Measurements from ENCODE around the gene KLF11.

Gene KLF11

GRCh38 chr2:10058251-10059015 is 15.1 kb downstream of the KLF11 start:
- Histone ChIP-seq H3K4me3 (ENCODE audit: low read depth, low read length) (no peak overlapping the region), H3K4me1 (peaks cover 14% of the 10 kb centered on the region), H3K36me3 (ENCODE audit: control insufficient read depth, insufficient read depth, low read length) (no peaks in the 10 kb centered on the region), H3K9me3 (ENCODE audit: control insufficient read depth, low read length) (no peaks in the 10 kb centered on the region), H3K9ac (no peak overlapping the region), H3K27ac (no peak overlapping the region), H3K27me3 (ENCODE audit: control insufficient read depth, insufficient read depth, low read length) (no peaks in the 10 kb centered on the region), H2AFZ (no peak overlapping the region), H3K4me2 (ENCODE audit: low read length) (no peak overlapping the region), H3K79me2 (no peaks in the 10 kb centered on the region)
- TF ChIP-seq CTCF (IDR thresholded peaks at IDR 0.05), result no peak

GRCh38 chr2:10059016-10059351 is 15.6 kb downstream of the KLF11 start:
- Histone ChIP-seq H3K9me3 (ENCODE audit: control insufficient read depth, low read length) (no peaks in the 10 kb centered on the region), H3K9ac (no peak overlapping the region), H3K79me2 (no peaks in the 10 kb centered on the region), H3K27ac (no peak overlapping the region), H3K4me2 (ENCODE audit: low read length) (no peak overlapping the region), H3K4me3 (ENCODE audit: low read depth, low read length) (no peak overlapping the region), H3K36me3 (ENCODE audit: control insufficient read depth, insufficient read depth, low read length) (no peaks in the 10 kb centered on the region), H3K4me1 (peaks cover 10% of the 10 kb centered on the region), H2AFZ (no peak overlapping the region), H3K27me3 (ENCODE audit: control insufficient read depth, insufficient read depth, low read length) (no peaks in the 10 kb centered on the region)
- no peak for TF ChIP-seq CTCF (IDR thresholded peaks at IDR 0.05)

- H3K79me2 ChIP-seq, result no peaks in the 10 kb centered on the region
- TF ChIP-seq CTCF (IDR thresholded peaks at IDR 0.05), result no peak
- H3K4me3 ChIP-seq (ENCODE audit: low read depth, low read length), result no peak overlapping the region
- no peak overlapping the region for H3K4me2 ChIP-seq (ENCODE audit: low read length)
- no peak overlapping the region for H3K9ac ChIP-seq
- H3K9me3 ChIP-seq (ENCODE audit: control insufficient read depth, low read length), result no peaks in the 10 kb centered on the region
- no peaks in the 10 kb centered on the region for H3K27me3 ChIP-seq (ENCODE audit: control insufficient read depth, insufficient read depth, low read length)
- H3K27ac ChIP-seq, result no peak overlapping the region
- H3K36me3 ChIP-seq (ENCODE audit: control insufficient read depth, insufficient read depth, low read length), result no peaks in the 10 kb centered on the region
- H2AFZ ChIP-seq, result no peak overlapping the region
- H3K4me1 ChIP-seq, result peaks cover 10% of the 10 kb centered on the region
Measured at GRCh38 chr2:10059552-10060335, 16.4 kb downstream of the KLF11 start.

- no peak for TF ChIP-seq CTCF (IDR thresholded peaks at IDR 0.05)
- Histone ChIP-seq H3K36me3 (ENCODE audit: control insufficient read depth, insufficient read depth, low read length) (no peaks in the 10 kb centered on the region), H3K27ac (no peak overlapping the region), H3K79me2 (no peaks in the 10 kb centered on the region), H3K9ac (no peak overlapping the region), H3K4me1 (peaks cover 10% of the 10 kb centered on the region), H3K4me2 (ENCODE audit: low read length) (no peak overlapping the region), H2AFZ (no peak overlapping the region), H3K4me3 (ENCODE audit: low read depth, low read length) (no peak overlapping the region), H3K27me3 (ENCODE audit: control insufficient read depth, insufficient read depth, low read length) (no peaks in the 10 kb centered on the region), H3K9me3 (ENCODE audit: control insufficient read depth, low read length) (no peaks in the 10 kb centered on the region)
Measured at GRCh38 chr2:10061221-10061925, 18.0 kb downstream of the KLF11 start.
